Right renal pelvis (tissue), 4 donors: ENCODE results near the gene EPHA6. TPM values are rescaled to one million over a fixed set of nuclear protein-coding genes. Genes with fewer than 3 reads are reported as not detected.
"Not testable (repeated sequence)": the region's sequence is repeated elsewhere in the genome, so short reads cannot be mapped to it uniquely, and the experiment has no call there.

Source experiments
- DNase-seq, 4 donors: peaks; one replicate each; pipeline ENCODE4 v3.0.0-alpha.2; 2013; ENCODE audit warnings: low read depth in 4 of 4, low spot score in 3 of 4, missing footprints in 1 of 4
- polyA plus RNA-seq, 4 donors: library from polyadenylated mRNA; unstranded; fragments of 120-200 nt; gene quantifications; one replicate each; pipeline ENCODE4 v1.2.1, GENCODE V29; 2013; ENCODE audit not compliant: insufficient read length in 4 of 4

The EPHA6 gene
- polyA plus RNA-seq, 4 donors: 0.50 to 1.2 (median 0.89) TPM

- no peak for DNase-seq
Measured at GRCh38 chr3:96900031-96900430, 85.6 kb downstream of the EPHA6 start.

GRCh38 chr3:96900566-96900965, 86.2 kb downstream of the EPHA6 start:
- no peak for DNase-seq

GRCh38 chr3:96915445-96915844, 101.1 kb downstream of the EPHA6 start:
- DNase-seq: no peak

GRCh38 chr3:96931119-96931862, 116.9 kb downstream of the EPHA6 start:
- DNase-seq: no peak

- DNase-seq: not testable (repeated sequence)
Measured at GRCh38 chr3:96942131-96942530, 127.7 kb downstream of the EPHA6 start.

- DNase-seq: no peak
Measured at GRCh38 chr3:96958856-96959255, 144.5 kb downstream of the EPHA6 start.

- no peak for DNase-seq
Measured at GRCh38 chr3:96959474-96959873, 145.1 kb downstream of the EPHA6 start.

GRCh38 chr3:96959901-96960641, 145.7 kb downstream of the EPHA6 start:
- DNase-seq: no peak

GRCh38 chr3:96960661-96961330, 146.4 kb downstream of the EPHA6 start:
- DNase-seq: no peak

GRCh38 chr3:96961576-96961975, 147.2 kb downstream of the EPHA6 start:
- DNase-seq: no peak

- DNase-seq: no peak
Measured at GRCh38 chr3:96966181-96966929, 152.0 kb downstream of the EPHA6 start.

GRCh38 chr3:96970211-96970610, 155.8 kb downstream of the EPHA6 start:
- no peak for DNase-seq

- DNase-seq: no peak
Measured at GRCh38 chr3:96977671-96978070, 163.3 kb downstream of the EPHA6 start.

GRCh38 chr3:96983716-96984115, 169.3 kb downstream of the EPHA6 start:
- DNase-seq: not testable (repeated sequence)

- DNase-seq: no peak
Measured at GRCh38 chr3:96986241-96986640, 171.8 kb downstream of the EPHA6 start.

GRCh38 chr3:96991231-96991630, 176.8 kb downstream of the EPHA6 start:
- no peak for DNase-seq

GRCh38 chr3:96991800-96992365, 177.5 kb downstream of the EPHA6 start:
- DNase-seq: no peak

- DNase-seq: no peak
Measured at GRCh38 chr3:96994988-96995387, 180.6 kb downstream of the EPHA6 start.

GRCh38 chr3:96996009-96996408, 181.6 kb downstream of the EPHA6 start:
- DNase-seq: no peak

- DNase-seq: no peak
Measured at GRCh38 chr3:97001611-97002010, 187.2 kb downstream of the EPHA6 start.
